Fibroblast of the conjunctiva (primary cell): ENCODE measurements around the gene TPI1.
A peak's percentile ranks its signal among the peaks of the same experiment; 100 is the strongest.
"Not testable (repeated sequence)": the region's sequence is repeated elsewhere in the genome, so short reads cannot be mapped to it uniquely, and the experiment has no call there.

ENCODE experiments used
- DNase-seq: peaks from one replicate; pipeline ENCODE4 v3.0.0-alpha.2; 2010; ENCODE audit warnings: low read depth

The TPI1 gene

DNA sequence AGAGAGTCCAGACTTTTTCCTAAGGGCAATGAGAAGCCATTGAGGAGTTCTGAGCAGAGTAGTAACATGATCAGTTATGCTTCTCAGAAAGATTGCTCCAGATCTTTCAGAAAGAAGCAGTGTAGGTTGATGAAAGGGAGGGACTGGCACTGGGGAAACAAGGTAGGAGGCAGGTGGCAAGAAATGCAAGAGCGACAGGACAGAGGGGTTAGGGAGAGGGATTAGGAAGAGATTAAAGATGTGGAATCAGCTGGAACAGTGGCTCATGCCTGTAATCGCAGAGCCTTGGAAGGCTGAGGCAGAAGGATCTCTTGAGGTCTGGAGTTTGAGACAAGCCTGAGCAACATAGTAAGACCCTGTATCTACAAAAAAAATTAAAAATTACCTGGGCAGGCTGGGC lies 19.7 kb upstream of the TPI1 start:
- no peak for DNase-seq

DNA sequence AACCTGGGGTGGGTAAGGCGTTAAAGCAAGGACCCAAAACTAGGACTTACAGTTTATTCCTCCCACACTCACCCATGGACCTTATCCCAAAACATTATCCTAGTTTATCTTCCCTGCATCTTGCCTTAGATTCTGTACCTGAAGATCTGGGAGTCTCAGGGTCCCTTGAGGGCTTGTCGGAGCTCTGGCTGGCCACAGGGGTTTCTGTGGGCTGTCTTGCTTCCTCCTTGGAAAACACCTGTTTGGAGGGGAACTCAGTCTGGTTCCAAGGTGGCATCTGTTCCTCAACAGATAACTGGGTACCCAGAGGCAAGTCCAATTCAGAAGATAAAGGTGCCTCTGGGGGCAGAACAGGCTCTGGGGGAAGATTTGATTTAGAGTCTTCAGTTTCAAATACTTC lies 17.9 kb upstream of the TPI1 start:
- no peak for DNase-seq

DNA sequence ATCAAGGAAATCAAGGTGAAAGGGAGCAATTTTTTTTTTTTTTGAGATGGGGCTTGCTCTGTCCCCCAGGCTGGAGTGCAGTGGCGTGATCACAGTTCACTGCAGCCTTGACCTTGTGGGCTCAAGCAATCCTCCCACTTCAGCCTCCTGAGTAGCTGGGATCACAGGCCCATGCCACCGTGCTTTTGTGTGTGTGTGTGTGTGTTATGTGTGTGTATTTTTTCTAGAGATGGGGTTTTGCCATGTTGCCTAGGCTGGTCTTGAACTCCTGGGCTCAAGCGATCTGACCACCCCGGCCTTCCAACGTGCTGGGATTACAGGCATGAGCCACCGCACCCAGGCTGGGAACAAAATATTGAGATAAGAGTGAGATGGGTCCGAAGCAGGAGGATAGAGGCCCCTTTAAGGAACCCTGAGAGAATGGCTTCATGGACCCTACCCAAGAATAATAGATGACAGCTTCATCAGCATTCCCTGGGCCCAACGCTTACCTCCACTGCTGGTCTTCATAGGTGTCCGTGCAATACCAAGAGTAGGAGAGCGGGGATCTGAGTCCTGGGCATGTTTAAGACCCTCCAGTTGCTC lies 17.3 kb upstream of the TPI1 start:
- DNase-seq = no peak

DNA sequence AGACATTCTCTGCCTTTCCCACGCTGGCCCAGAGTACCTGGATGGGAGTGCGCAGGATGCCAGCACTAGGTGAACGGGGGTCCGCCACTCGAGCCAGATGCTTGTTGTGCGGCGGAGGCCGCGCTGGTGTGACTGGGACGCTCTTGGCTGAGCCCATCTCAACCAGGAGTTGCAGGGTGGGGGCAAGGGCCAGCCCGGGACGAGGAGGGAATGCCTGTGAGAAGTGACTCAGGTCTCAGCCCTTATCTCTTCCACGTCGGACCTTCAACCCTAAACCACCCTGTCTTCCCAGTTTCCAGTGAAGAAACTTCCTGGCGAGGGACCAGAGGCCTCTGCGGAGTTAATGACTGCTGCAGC lies 16.6 kb upstream of the TPI1 start:
- no peak for DNase-seq

DNA sequence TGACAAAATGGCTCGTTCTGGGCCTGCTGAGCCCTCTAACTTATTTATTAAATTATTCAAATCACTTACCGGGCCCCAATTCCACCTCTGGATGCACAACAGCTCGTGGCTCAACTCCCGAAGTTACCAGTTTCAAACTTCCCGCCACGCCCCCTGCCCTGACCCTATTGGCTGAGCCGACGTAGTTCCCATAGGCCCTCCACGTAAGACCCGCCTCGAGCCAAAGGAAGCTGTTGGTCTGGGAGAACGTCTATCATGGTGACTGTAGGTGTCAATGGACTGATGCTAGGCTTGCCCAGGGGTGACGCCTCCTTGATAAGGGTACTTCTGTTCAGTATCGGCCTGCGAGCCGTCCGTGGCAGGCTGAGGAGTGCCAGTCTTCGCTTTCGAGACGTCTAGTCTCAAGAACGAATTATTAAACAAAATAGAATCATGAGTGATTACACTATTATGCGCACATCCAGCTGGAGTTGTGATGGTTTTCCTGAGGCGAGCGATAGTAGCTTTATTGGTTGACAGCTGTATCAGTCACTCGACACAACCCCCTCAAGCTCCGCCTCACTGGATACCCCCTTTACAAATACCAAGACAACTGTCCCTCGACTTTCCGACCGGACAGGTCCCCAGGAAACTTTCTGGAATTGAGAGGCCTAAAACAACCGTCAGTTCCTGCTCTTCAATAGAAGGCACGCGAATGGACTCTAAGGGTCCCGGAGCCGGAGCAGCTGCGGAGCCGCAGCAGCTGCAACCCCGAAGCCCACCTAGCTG lies 16.0 kb upstream of the TPI1 start, which contains the start of gene CDCA3:
TSS of gene CDCA3 (minus strand) at position 134 of the 768 bp plus-strand sequence. CDS start 334 bp downstream, outside the sequence.
- DNase-seq = peak; percentile 99

DNA sequence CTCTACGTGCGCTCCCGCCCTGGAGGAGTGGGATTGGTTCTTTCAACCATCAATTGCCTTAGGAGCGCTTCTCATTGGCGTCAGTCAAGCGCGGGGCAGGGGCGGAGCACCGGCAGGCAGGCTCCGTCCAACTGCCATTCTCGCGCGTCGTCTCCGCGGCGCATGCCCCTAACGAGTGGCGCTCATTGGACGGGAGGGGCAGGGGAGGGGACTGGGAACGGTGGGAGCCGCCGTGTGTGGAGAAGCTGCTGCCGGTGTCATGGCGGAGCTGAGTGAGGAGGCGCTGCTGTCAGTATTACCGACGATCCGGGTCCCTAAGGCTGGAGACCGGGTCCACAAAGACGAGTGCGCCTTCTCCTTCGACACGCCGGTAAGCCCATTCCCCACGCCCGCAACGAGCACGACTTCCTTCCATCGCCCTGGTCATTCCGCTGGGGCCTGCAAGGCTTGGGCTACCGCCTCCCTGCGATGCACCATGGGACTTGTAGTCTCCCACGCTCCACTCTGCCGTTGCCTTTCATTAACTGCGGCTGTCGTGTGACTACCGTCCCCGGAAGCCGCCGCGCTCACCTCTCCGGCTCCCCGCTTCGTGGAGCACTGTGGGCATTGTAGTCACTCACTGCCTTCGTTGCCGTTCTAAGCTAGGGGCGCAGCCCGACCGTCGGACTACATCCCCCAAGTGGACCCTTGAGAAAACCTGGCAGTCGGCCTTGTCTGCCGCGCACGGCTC lies 15.2 kb upstream of the TPI1 start, which contains the start of gene USP5:
TSS of gene USP5 (plus strand) at position 230 of the 730 bp plus-strand sequence. CDS start at position 260, 30 bp downstream.
- DNase-seq = peak; percentile 100

DNA sequence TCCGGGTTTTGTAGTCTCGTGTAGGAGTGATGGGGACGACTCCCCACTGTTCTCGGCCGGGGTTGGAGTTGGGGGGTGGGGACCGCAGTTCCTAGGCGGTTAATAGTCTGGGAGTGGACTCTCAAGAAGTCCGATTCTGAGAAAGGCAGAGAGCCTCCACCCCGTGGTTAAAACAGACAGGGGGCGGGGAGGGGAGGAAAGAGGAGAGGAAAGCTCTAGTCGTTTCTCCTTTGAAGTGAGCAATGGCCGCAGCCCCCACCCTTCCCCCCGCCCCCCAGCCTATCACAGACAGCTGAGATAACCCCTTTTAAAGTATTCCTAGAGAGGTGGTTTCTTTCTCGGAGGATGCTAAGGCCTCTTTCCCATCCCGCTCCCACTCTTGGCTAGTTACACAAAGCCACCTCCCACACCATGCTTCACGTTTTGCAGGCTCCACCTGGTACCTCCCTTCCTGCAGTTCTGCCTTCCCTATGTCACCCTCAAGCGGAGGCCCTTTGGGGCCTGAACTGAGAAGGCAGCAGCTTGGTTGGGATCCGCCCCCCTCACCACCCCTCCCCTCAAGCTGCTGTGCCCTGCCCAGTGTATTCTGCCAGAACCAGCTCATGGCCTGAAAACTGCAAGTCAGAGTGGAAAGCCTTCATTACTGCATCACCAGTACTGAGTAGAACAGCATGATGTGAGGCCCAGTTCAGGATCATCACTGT lies 14.5 kb upstream of the TPI1 start:
- DNase-seq = peak; percentile 72

DNA sequence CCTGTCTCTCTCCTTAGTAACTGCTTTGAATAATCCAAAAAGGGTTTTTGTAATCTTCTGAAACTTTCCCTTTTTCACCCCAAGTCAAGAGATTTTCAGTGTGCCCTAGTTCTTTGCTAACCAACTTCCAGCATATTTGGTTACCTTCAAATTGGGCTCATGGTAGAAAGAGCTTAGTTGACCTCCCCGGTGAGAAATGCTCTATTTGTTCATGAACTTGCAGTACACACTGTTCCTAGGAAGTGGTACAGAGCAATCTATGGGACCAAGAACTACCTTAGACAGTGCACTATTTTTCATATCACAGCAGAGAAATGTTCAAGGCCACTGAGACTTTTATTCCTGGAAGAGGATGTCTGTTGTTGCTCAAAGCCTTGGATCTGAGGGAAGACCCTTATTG lies 13.7 kb upstream of the TPI1 start:
- DNase-seq = no peak

DNA sequence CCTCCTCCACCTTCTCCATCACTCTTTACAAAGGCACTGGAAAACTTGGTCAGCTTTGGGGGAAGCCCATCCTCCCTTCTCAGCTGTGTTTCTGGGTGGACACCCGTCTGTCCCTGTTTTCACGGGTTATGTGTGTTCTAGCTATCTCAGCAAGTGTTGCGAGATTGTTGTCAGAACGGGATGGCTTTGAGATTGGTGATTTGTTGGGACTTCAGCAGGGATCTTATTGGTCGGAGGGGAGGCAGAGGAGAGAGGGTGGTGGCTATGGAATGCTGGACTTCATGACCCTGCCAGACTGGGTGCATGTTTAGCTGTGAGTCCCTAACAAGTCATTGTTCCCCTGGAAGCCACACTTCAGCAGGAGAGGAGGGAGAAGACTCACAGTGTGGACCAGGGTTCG lies 13.3 kb upstream of the TPI1 start:
- no peak for DNase-seq

DNA sequence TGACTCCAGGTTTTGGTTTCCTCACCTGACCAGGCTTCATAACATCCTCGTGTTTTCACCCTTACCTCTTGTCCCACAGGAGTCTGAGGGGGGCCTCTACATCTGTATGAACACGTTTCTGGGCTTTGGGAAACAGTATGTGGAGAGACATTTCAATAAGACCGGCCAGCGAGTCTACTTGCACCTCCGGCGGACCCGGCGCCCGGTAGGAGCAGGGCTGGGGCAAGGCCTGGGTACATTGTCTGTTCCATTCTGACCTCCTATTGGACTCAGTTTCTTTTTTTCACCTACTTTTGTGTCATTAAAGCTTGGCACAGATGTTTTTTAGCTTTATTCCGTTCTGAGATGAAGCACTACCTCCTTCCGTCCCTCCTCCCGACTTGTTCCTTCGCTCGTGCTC lies 12.0 kb upstream of the TPI1 start:
- no peak for DNase-seq

DNA sequence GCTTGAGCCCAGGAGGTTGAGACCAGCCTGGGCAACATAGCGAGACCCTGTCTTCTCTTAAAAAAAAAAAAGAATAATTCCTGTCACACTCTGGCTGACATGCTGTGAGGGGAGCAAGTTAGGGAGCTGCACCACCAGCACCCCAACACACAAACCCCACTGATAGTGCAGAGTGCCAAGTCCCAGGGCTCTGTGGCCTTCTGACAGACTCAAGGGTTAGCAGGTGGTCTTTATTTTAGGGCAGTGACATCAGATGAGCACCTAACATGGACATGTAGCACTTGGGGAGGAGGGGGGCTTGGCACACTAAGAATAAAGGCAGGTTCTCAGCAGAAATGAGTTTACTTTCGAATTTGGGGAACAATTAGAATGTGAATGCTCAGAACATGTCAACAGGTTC lies 8.5 kb upstream of the TPI1 start:
- DNase-seq = no peak

DNA sequence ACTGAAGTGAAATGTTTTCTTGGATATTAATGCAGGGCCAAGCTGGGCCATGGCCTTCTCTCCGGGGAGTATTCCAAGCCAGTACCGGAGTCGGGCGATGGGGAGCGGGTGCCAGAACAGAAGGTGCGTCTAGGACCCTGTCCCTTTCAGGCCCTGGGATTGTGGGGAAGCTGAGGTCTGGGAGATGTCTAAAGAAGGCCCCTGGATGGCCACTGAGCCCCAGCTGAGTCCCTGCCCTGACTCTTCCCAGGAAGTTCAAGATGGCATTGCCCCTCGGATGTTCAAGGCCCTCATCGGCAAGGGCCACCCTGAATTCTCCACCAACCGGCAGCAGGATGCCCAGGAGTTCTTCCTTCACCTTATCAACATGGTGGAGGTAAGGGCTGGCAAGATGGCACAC lies 7.2 kb upstream of the TPI1 start:
- no peak for DNase-seq

DNA sequence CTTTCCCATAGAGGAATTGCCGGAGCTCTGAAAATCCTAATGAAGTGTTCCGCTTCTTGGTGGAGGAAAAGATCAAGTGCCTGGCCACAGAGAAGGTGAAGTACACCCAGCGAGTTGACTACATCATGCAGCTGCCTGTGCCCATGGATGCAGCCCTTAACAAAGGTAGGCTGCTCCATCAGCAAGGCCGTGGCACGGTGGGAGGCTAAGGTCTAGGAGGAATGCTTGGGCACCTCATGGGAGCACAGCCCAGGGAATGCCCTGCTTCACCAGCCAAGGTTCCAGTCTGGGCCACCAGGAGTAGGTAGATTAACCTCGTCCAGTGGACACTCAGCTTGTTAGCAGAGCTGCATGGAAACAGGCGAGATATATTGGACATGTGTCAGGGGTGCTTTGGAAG lies 6.4 kb upstream of the TPI1 start:
- no peak for DNase-seq

DNA sequence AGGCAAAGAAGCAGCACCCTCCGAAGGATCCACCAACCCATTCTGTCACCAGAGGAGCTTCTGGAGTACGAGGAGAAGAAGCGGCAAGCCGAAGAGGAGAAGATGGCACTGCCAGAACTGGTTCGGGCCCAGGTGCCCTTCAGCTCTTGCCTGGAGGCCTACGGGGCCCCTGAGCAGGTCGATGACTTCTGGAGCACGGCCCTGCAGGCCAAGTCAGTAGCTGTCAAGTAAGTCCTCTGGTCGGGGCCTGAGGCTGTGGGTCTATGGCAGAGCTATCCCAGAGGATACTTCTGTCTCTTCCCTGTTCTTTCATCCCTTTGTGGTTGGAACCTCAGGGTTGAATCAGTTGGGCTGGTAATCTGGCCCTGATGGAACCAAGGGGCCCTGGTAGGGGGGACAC lies 5.9 kb upstream of the TPI1 start:
- DNase-seq = no peak

DNA sequence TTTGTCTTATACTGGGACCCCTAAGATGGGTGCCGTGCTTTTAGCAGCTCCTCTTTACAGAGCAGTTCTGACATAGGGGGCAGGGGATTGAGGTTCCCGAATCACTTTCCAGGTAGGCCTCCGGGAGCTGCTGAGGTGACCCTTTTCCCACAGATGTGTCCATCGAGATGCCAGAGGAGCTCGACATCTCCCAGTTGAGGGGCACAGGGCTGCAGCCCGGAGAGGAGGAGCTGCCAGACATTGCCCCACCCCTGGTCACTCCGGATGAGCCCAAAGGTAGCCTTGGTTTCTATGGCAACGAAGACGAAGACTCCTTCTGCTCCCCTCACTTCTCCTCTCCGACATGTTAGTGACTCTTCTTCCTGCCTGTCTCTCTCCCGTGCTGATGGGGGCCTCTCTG lies 4.3 kb upstream of the TPI1 start:
- DNase-seq = no peak

DNA sequence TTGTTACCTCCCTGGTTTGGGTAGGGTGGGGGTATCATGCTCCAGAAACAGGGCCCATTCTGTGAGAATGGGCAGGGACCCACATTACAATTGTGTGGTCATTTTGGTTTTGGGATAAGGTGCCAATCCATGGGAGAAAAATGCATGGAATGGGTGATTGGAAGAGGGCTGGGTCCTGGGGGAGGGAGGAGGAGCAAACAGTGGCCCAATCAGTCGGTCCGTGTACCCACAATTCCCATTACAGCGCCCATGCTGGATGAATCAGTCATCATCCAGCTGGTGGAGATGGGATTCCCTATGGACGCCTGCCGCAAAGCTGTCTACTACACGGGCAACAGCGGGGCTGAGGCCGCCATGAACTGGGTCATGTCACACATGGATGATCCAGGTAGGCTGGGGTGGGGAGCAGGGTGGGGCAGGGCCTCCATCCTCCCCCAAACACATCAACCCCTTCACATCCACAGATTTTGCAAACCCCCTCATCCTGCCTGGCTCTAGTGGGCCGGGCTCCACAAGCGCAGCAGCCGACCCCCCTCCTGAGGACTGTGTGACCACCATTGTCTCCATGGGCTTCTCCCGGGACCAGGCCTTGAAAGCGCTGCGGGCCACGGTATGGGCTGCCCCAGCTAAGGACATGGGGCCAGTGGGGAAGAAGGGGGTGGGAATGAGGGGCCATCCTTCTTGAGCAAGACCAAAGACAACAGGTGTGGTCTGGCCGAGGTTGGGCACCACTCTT lies 3.6 kb upstream of the TPI1 start:
- DNase-seq = no peak

DNA sequence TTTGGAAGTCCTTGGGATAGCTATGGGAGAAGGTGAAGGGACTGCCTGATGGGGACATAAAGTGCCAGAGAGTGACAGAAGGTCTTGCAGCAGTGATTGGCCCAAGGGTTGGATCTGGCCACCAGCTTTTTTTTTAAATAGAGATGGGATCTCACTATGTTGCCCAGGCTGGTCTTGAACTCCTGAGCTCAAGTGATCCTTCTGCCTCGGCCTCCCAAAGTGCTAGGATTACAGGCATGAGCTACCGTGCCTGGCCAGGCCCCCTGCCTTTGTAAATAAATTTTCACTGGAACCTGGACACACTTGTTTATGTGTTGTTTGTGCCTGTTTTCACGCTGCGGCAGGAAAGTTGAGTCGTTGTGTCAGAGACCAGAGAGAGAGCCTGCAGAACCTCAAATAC lies 2.0 kb upstream of the TPI1 start:
- DNase-seq = not testable (repeated sequence)

DNA sequence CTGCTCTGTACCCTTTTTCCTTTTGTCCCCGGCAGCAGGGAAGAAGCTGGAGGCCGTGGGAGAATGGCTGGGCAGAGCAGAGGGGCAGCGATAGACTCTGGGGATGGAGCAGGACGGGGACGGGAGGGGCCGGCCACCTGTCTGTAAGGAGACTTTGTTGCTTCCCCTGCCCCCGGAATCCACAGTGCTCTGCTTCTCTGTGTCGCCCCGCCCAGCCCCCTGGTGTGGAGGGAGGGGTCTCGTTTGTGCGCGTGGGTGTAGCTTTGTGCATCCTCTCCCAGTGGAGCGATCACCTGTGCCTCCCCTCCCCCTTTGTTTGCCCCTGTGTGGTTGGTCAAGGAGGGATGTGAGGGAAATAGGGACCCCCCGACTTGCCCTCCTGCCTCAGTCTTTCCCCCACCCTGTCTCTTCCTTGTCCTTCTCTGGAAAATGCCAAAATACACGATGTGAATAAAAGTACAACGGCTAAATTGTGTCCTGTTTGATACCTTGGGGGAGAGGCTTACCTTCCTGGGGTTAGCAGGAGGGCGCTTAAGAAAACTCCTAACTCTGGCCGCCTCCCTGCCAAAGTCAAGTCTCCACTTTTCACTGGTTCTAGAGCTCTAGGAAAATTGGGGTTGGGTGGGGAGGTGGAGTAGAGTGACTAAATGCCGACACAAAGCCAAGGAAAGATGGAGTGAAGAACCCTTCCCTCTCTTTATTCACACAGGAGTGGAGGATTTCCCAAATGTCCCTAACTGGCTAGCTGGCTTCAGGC lies 990 bp upstream of the TPI1 start:
- no peak for DNase-seq

DNA sequence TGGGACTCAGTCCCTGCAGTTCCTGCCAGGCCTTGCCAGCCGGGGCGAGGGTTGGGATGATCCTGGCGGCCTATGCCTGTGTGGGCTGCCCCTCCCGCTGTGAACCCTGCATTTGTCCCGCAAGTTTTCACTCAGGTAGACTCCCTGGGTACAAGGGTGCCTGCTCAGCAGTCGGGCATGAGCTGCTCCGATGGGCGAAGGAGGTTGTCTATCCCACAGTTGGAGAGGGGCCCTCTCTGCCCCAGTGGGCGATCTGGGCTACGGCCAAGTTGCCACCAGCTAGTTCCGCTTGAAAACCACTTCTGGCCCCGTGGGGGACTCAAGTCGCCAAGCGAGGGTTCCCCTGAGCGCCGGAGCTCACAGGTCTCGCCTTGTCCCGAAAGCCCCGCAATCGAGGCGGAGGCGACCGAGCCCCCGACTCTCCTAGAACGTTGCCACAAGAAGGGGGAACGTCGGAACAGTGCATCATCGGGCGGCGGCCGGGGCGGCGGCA lies 365 bp upstream of the TPI1 start:
- no peak for DNase-seq

DNA sequence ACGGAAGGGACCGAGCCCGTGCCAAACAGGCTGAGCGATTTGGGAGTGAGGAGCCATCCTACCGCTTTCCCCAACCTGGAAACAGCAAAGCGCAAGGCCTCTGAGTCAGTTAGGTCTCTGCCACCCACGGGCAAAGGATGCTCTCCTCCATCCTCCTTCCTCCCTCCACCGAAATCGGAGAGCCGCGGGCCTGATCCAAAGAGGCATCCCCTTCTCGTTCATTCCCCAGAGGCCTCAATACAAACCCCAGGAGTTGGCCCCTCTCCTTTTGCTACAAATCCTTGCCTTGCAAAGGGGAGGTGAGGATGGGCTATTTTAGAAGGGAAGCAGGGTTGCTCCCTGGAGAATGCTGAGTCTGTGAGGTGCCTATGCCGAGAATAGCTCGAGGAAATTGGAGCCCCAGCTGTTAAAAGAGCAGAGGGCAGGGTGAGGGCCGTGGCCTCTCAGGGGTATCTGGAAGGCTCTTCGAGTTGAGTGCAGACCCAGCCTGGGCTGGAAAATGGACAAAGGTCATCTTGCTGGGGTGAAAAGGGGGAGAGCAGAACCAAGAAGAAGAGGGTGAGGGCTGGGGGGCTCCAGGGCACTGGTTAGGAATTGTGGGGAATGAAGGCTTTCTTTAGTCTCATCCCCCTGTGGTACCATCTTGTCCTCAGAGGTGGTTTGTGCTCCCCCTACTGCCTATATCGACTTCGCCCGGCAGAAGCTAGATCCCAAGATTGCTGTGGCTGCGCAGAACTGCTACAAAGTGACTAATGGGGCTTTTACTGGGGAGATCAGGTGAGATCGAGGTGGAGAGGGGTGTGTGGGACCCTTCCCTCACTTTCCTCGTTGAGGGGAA lies 1.1 kb downstream of the TPI1 start:
- no peak for DNase-seq
